HCT116 (cell line): ENCODE data around the gene ERC1.

ENCODE experiments used
- EGR1 ChIP-seq: IDR thresholded peaks from 2 replicates; pipeline ENCODE4 v1.6.1; 2012; ENCODE audit warnings: low read depth
- EZH2 ChIP-seq: fragments of 200-600 bp; sonication (generic); IDR thresholded peaks from 2 replicates; pipeline ENCODE4 v1.6.1; 2017; ENCODE audit warnings: antibody characterized with exemption, mixed run types
- EZH2phosphoT487 ChIP-seq: fragments of 200-600 bp; IDR thresholded peaks from 2 replicates; pipeline ENCODE4 v1.6.1; 2018; ENCODE audit warnings: antibody characterized with exemption, borderline replicate concordance
- FOSL1 ChIP-seq: IDR thresholded peaks from 2 replicates; pipeline ENCODE4 v1.6.1; 2012; ENCODE audit warnings: low read depth
- JUND ChIP-seq: IDR thresholded peaks from 2 replicates; pipeline ENCODE4 v1.6.1; 2012
- POLR2A ChIP-seq: IDR thresholded peaks from 2 replicates; pipeline ENCODE4 v1.7.0; 2011; ENCODE audit warnings: borderline replicate concordance; ENCODE audit not compliant: insufficient read depth, insufficient read length; ENCODE audit errors: extremely low read depth
- POLR2AphosphoS5 ChIP-seq: IDR thresholded peaks from 2 replicates; pipeline ENCODE4 v1.6.1; 2011; ENCODE audit warnings: mild to moderate bottlenecking, low read depth, low read length, moderate library complexity
- RAD21 ChIP-seq: IDR thresholded peaks from 2 replicates; pipeline ENCODE4 v1.6.1; 2012; ENCODE audit warnings: low read depth, mild to moderate bottlenecking
- REST ChIP-seq: IDR thresholded peaks from 2 replicates; pipeline ENCODE4 v1.6.1; 2012; ENCODE audit warnings: low read depth
- SRF ChIP-seq: IDR thresholded peaks from 2 replicates; pipeline ENCODE4 v1.6.1; 2012; ENCODE audit warnings: low read depth
- YY1 ChIP-seq: IDR thresholded peaks from 2 replicates; pipeline ENCODE4 v1.6.1; 2011; ENCODE audit warnings: low read length, low read depth, moderate library complexity, mild to moderate bottlenecking; ENCODE audit not compliant: insufficient replicate concordance; ENCODE audit errors: extremely low read depth
- ZBTB33 ChIP-seq: IDR thresholded peaks from 2 replicates; pipeline ENCODE4 v1.6.1; 2011; ENCODE audit warnings: mild to moderate bottlenecking, low read length, moderate library complexity; ENCODE audit not compliant: insufficient replicate concordance; ENCODE audit errors: extremely low read depth
- TF ChIP-seq, protein P1 (sequence below), 3 experiments: fragments of 200-600 bp in 1 of 3; sonication (generic) in 1 of 3; IDR thresholded peaks in 2 of 3; conservative IDR thresholded peaks in 1 of 3; 2 replicates each; pipeline ENCODE4 v1.5.1; 2012 to 2017; ENCODE audit warnings: low read depth in 2 of 3, low read length in 2 of 3, antibody characterized with exemption in 1 of 3, borderline replicate concordance in 1 of 3, control low read depth in 1 of 3, mild to moderate bottlenecking in 1 of 3, mixed read lengths in 1 of 3, mixed run types in 1 of 3, moderate library complexity in 1 of 3; ENCODE audit not compliant: insufficient read depth in 1 of 3
- TF ChIP-seq, protein P2 (sequence below): IDR thresholded peaks from 2 replicates; pipeline ENCODE4 v1.6.1; 2012

DNA sequence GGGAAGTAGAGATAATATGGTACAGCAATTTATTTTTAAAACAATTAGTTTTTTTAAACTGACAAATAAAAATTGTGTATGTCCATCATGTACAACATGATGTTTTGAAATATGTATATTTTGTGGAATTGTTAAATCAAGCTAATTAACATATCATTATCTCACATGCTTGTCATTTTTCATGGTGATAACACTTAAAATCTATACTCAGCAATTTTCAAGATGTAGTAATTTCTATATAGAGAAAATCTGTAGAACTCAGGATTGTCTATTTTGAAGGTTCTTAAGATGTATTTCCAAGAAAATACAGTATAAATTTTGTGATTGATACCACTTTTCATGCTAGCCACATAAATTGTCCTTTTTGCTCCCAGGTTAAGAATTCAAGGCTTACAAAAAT is 356.3 kb downstream of the ERC1 start:
- TF ChIP-seq, protein P1, sequence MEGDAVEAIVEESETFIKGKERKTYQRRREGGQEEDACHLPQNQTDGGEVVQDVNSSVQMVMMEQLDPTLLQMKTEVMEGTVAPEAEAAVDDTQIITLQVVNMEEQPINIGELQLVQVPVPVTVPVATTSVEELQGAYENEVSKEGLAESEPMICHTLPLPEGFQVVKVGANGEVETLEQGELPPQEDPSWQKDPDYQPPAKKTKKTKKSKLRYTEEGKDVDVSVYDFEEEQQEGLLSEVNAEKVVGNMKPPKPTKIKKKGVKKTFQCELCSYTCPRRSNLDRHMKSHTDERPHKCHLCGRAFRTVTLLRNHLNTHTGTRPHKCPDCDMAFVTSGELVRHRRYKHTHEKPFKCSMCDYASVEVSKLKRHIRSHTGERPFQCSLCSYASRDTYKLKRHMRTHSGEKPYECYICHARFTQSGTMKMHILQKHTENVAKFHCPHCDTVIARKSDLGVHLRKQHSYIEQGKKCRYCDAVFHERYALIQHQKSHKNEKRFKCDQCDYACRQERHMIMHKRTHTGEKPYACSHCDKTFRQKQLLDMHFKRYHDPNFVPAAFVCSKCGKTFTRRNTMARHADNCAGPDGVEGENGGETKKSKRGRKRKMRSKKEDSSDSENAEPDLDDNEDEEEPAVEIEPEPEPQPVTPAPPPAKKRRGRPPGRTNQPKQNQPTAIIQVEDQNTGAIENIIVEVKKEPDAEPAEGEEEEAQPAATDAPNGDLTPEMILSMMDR (IDR thresholded peaks at IDR 0.05 in 2 of 3, conservative IDR thresholded peaks at IDR 0.05 in 1 of 3; ENCODE audit: borderline replicate concordance in 1 of 3, insufficient read depth in 1 of 3, low read depth in 2 of 3, low read length in 2 of 3), result no peak
- TF ChIP-seq ZBTB33 (no peak), SRF (no peak), POLR2AphosphoS5 (no peak), EZH2phosphoT487 (no peak), EZH2 (no peak), REST (no peak), POLR2A (no peak), JUND (no peak), EGR1 (no peak), RAD21 (no peak), FOSL1 (no peak), YY1 (no peak)
- TF ChIP-seq, protein P2, sequence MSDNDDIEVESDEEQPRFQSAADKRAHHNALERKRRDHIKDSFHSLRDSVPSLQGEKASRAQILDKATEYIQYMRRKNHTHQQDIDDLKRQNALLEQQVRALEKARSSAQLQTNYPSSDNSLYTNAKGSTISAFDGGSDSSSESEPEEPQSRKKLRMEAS, result no peak
